B cell (primary cell): ENCODE results near the gene PIN1. TPM values are rescaled to one million over a fixed set of nuclear protein-coding genes. Genes with fewer than 3 reads are reported as not detected.

Source experiments
- ATAC-seq: fragments of 200-7000 bp; cut with Tn5 transposase; one replicate; pipeline ENCODE4 v1.10.0; 2021; ENCODE audit warnings: low read depth, mild to moderate bottlenecking, moderate number of reproducible peaks, moderate library complexity
- CTCF ChIA-PET: fragments of 350-600 bp; sonication (Branson Sonifier 250); formaldehyde crosslinking; loops from one replicate; lab custom pipeline; 2021; ENCODE audit warnings: antibody characterized with exemption, inconsistent platforms; lab: Charles Lee
- POLR2A ChIA-PET: fragments of 350-600 bp; sonication (Branson Sonifier 250); formaldehyde crosslinking; loops from one replicate; lab custom pipeline; 2021; ENCODE audit warnings: antibody characterized with exemption; lab: Charles Lee
- DNase-seq: peaks from one replicate; pipeline ENCODE4 v3.0.0; 2013
- H2AFZ ChIP-seq: 2 replicates; pipeline ENCODE4 v1.6.1; 2012; ENCODE audit warnings: mild to moderate bottlenecking, low read depth, low read length; ENCODE audit not compliant: insufficient read depth, poor library complexity, severe bottlenecking
- H3K27ac ChIP-seq, 2 donors: 1 replicate in 1 of 2; 2 replicates in 1 of 2; pipeline ENCODE4 v1.5.1; 2012 to 2013; ENCODE audit warnings: low read length in 2 of 2, mild to moderate bottlenecking in 2 of 2, moderate library complexity in 1 of 2
- H3K27me3 ChIP-seq, 4 experiments: fragments of 200-600 bp in 1 of 4; sonication (generic) in 1 of 4; replicated peaks in 1 of 4; 1 replicate in 2 of 4; 2 replicates in 2 of 4; pipeline versions ENCODE4 v1.6.1 to v1.7.0; 2013 to 2016; ENCODE audit warnings: low read length in 3 of 4, mild to moderate bottlenecking in 2 of 4, mixed read lengths in 1 of 4, moderate library complexity in 1 of 4; ENCODE audit not compliant: insufficient read depth in 4 of 4, control insufficient read depth in 3 of 4; ENCODE audit errors: control extremely low read depth in 1 of 4
- H3K36me3 ChIP-seq, 2 experiments: replicated peaks in 1 of 2; 1 replicate in 1 of 2; 2 replicates in 1 of 2; pipeline versions ENCODE4 v1.6.1 to v1.7.1; 2013; ENCODE audit warnings: low read length in 1 of 2; ENCODE audit not compliant: insufficient read depth in 2 of 2, control insufficient read depth in 1 of 2; ENCODE audit errors: control extremely low read depth in 1 of 2, extremely low read depth in 1 of 2
- H3K4me1 ChIP-seq, 2 donors: fragments of 200-600 bp in 1 of 2; sonication (generic) in 1 of 2; 1 replicate in 1 of 2; 2 replicates in 1 of 2; pipeline versions ENCODE4 v1.5.1 to v1.6.1; 2013 to 2017; ENCODE audit warnings: low read length in 2 of 2; ENCODE audit not compliant: control insufficient read depth in 2 of 2, insufficient read depth in 2 of 2
- H3K4me2 ChIP-seq: replicated peaks from 2 replicates; pipeline ENCODE3; 2012; ENCODE audit warnings: mild to moderate bottlenecking, low read depth, low read length; ENCODE audit not compliant: poor library complexity, severe bottlenecking
- H3K4me3 ChIP-seq, 5 experiments: fragments of 200-600 bp in 1 of 5; sonication (generic) in 1 of 5; 1 replicate in 3 of 5; 2 replicates in 2 of 5; pipeline versions ENCODE4 v1.5.1 to v1.7.0; 2011 to 2016; ENCODE audit warnings: low read length in 4 of 5, mild to moderate bottlenecking in 4 of 5, low read depth in 2 of 5, control low read depth in 1 of 5, moderate library complexity in 1 of 5; ENCODE audit not compliant: insufficient read depth in 1 of 5; ENCODE audit errors: control extremely low read depth in 1 of 5, extremely low read depth in 1 of 5
- H3K79me2 ChIP-seq: fragments of 200-600 bp; sonication (generic); one replicate; pipeline ENCODE4 v1.6.0; 2016; ENCODE audit warnings: low read length; ENCODE audit not compliant: control insufficient read depth, insufficient read depth
- H3K9ac ChIP-seq: fragments of 200-600 bp; sonication (generic); 2 replicates; pipeline ENCODE4 v1.6.1; 2017; ENCODE audit warnings: mild to moderate bottlenecking, low read length, moderate library complexity
- H3K9me3 ChIP-seq, 3 donors: one replicate each; pipeline versions ENCODE4 v1.6.1 to v1.7.1; 2013; ENCODE audit warnings: low read length in 2 of 3; ENCODE audit not compliant: control insufficient read depth in 2 of 3, insufficient read depth in 1 of 3; ENCODE audit errors: control extremely low read depth in 1 of 3
- H4K20me1 ChIP-seq: 2 replicates; pipeline ENCODE4 v1.6.0; 2012; ENCODE audit warnings: mild to moderate bottlenecking, low read length; ENCODE audit not compliant: insufficient read depth, control insufficient read depth, poor library complexity, severe bottlenecking
- H3K27ac Mint-ChIP-seq: one replicate; pipeline ENCODE4 v1.8.0; 2021; ENCODE audit warnings: mixed read lengths
- H3K27me3 Mint-ChIP-seq: one replicate; pipeline ENCODE4 v1.8.0; 2021; ENCODE audit warnings: mixed read lengths
- H3K4me1 Mint-ChIP-seq: one replicate; pipeline ENCODE4 v1.8.0; 2021; ENCODE audit warnings: mixed read lengths
- H3K4me3 Mint-ChIP-seq: one replicate; pipeline ENCODE4 v1.8.0; 2021; ENCODE audit warnings: mixed read lengths
- H3K9me3 Mint-ChIP-seq: one replicate; pipeline ENCODE4 v1.8.0; 2022; ENCODE audit warnings: mixed read lengths; ENCODE audit not compliant: insufficient read depth
- CTCF ChIP-seq: fragments of 200-600 bp; IDR thresholded peaks from one replicate; pipeline ENCODE4 v1.8.0; 2022; ENCODE audit warnings: antibody characterized with exemption, mild to moderate bottlenecking
- EZH2 ChIP-seq: IDR thresholded peaks from 2 replicates; pipeline ENCODE4 v1.6.1; 2012; ENCODE audit warnings: borderline replicate concordance, low read depth, mild to moderate bottlenecking, moderate library complexity, low read length; ENCODE audit not compliant: insufficient read depth, poor library complexity, severe bottlenecking
- WGBS: methylation state at CpG from one replicate; pipeline ENCODE4 v1.1.5; 2013; ENCODE audit warnings: missing lambda C conversion rate; ENCODE audit not compliant: insufficient coverage; 5-methylcytosine and 5-hydroxymethylcytosine counted together
- intact Hi-C: fragments of 100-400 bp; cut with micrococcal nuclease; formaldehyde crosslinking; loops from one replicate; pipeline ENCODE4 v1.10.0; 2022
- polyA plus RNA-seq: library from polyadenylated mRNA; depleted of rRNA; stranded (reverse); fragments of >200 nt; gene quantifications from 2 replicates; pipeline ENCODE4 v1.2.3, GENCODE V29; 2012
- total RNA-seq, 2 donors: library from RNA; stranded (reverse); fragments of 120-200 nt in 1 of 2; gene quantifications; 1 replicate in 1 of 2; 2 replicates in 1 of 2; pipeline versions ENCODE4 v1.2.3 to v1.2.4, GENCODE V29; 2013 to 2022

Gene PIN1
- total and polyA plus RNA-seq, 2 donors (not counting 1 experiment from before 2014, with no cell fraction given), result 58.9 to 99.0 TPM

- TF ChIP-seq CTCF (no peak), EZH2 (no peak)
- peaks cover 7% of the 10 kb centered on the region for H3K79me2 ChIP-seq
- H3K4me3 Mint-ChIP-seq, result no peak overlapping the region
- no peak overlapping the region for H3K9ac ChIP-seq
- POLR2A ChIA-PET, result interaction anchor here (0.7 kb wide), 1 partner anchor 284 kb away, joined by 3 read pairs; no protein-coding TSS in a partner anchor
- H3K4me3 ChIP-seq, result no peak overlapping the region
- H3K4me1 Mint-ChIP-seq, result no peaks in the 10 kb centered on the region
- intact Hi-C loops, result no loop called here
- no peaks in the 10 kb centered on the region for H3K27me3 Mint-ChIP-seq
- H3K4me2 ChIP-seq, result no peak overlapping the region
- 100% methylated on average over 2 of the region's 3 CpGs for WGBS
- ATAC-seq, result no peak
- no peaks in the 10 kb centered on the region for H3K4me1 ChIP-seq
- CTCF ChIA-PET, result interaction anchor here (0.9 to 1.6 kb wide), 3 partner anchors 9 to 602 kb away, joined by 3 to 5 read pairs (median 4); no protein-coding TSS in a partner anchor
- H3K36me3 ChIP-seq, result peaks cover 0 to 22% of the 10 kb centered on the region in 2 experiments
- no peak overlapping the region for H2AFZ ChIP-seq
- no peaks in the 10 kb centered on the region for H3K9me3 Mint-ChIP-seq
- H3K27ac ChIP-seq, result no peak overlapping the region
- no peaks in the 10 kb centered on the region for H4K20me1 ChIP-seq
- H3K27ac Mint-ChIP-seq, result no peak overlapping the region
- DNase-seq, result no peak
- H3K9me3 ChIP-seq, result no peaks in the 10 kb centered on the region
- H3K27me3 ChIP-seq, result no peaks in the 10 kb centered on the region
Measured at GRCh38 chr19:9806803-9807202, 28.3 kb upstream of the PIN1 start.

- H3K9me3 ChIP-seq, result peaks cover 0 to under 1% (median 0%) of the 10 kb centered on the region in 3 donors
- no peak overlapping the region for H3K4me2 ChIP-seq
- TF ChIP-seq EZH2, result no peak
- TF ChIP-seq CTCF, result no peak
- intact Hi-C loops, result no loop called here
- no peaks in the 10 kb centered on the region for H4K20me1 ChIP-seq
- peaks cover 0 to 24% of the 10 kb centered on the region in 2 experiments for H3K36me3 ChIP-seq
- H3K4me1 Mint-ChIP-seq, result no peaks in the 10 kb centered on the region
- peaks cover 25% of the 10 kb centered on the region for H3K79me2 ChIP-seq
- ATAC-seq (no peak), DNase-seq (no peak)
- no peak overlapping the region for H3K4me3 ChIP-seq
- no peak overlapping the region for H3K9ac ChIP-seq
- H2AFZ ChIP-seq, result no peak overlapping the region
- no peaks in the 10 kb centered on the region for H3K27me3 Mint-ChIP-seq
- H3K4me3 Mint-ChIP-seq, result no peak overlapping the region
- no peaks in the 10 kb centered on the region for H3K9me3 Mint-ChIP-seq
- ChIA-PET POLR2A (no interaction called here), CTCF (interaction anchor here (0.5 to 1.0 kb wide), 2 partner anchors 13 to 578 kb away, joined by 3 read pairs; no protein-coding TSS in a partner anchor)
- WGBS, result 77% methylated on average over 8 of the region's 11 CpGs
- H3K27me3 ChIP-seq, result no peaks in the 10 kb centered on the region
- no peak overlapping the region for H3K27ac ChIP-seq
- no peak overlapping the region for H3K27ac Mint-ChIP-seq
- H3K4me1 ChIP-seq, result no peaks in the 10 kb centered on the region
Measured at GRCh38 chr19:9808855-9809824, 26.0 kb upstream of the PIN1 start.
